HepG2 (cell line): ENCODE data around the gene BUD23.

Source experiments
- POLR2A ChIP-seq, 2 experiments: IDR thresholded peaks; 2 replicates each; pipeline ENCODE4 v1.6.1; 2011; ENCODE audit warnings: low read depth in 2 of 2, low read length in 2 of 2, mild to moderate bottlenecking in 1 of 2, moderate library complexity in 1 of 2; ENCODE audit not compliant: insufficient read depth in 1 of 2
- TAF15 ChIP-seq: fragments of 200-400 bp; formaldehyde crosslinking; IDR thresholded peaks from one replicate; pipeline ENCODE4 v1.6.1; 2018; ENCODE audit warnings: mild to moderate bottlenecking, low read depth, low read length; ENCODE audit not compliant: poor library complexity, severe bottlenecking
- TF ChIP-seq, protein P1 (sequence below): sonication (generic); formaldehyde crosslinking; IDR thresholded peaks from 2 replicates; pipeline ENCODE4 v1.4.0; 2020; ENCODE audit warnings: low read depth, missing genetic modification reagents
- TF ChIP-seq, protein P2 (sequence below): sonication (generic); formaldehyde crosslinking; IDR thresholded peaks from 2 replicates; pipeline ENCODE4 v1.4.0; 2020; ENCODE audit warnings: missing genetic modification reagents, borderline replicate concordance

DNA sequence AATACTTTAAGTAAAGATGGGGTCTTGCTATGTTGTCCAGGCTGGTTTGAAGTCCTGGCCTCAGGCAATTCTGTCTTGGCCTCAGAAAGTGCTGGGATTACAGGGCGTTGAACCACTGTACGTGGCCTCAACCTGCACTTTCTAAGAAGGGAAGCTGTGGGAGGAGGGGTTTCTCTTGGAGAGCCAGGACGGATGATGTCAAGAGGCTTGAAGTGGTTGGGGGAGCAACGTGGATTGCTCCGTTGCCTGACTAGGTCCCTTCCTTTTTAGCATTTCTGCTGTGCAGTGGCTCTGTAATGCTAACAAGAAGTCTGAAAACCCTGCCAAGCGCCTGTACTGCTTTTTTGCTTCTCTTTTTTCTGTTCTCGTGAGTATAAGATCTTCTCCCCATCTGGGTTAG is 7.2 kb downstream of the BUD23 start:
- no peak for TF ChIP-seq POLR2A (IDR thresholded peaks at IDR 0.05; ENCODE audit: insufficient read depth in 1 of 2, low read depth in 2 of 2, low read length in 2 of 2)
- TF ChIP-seq, protein P1, sequence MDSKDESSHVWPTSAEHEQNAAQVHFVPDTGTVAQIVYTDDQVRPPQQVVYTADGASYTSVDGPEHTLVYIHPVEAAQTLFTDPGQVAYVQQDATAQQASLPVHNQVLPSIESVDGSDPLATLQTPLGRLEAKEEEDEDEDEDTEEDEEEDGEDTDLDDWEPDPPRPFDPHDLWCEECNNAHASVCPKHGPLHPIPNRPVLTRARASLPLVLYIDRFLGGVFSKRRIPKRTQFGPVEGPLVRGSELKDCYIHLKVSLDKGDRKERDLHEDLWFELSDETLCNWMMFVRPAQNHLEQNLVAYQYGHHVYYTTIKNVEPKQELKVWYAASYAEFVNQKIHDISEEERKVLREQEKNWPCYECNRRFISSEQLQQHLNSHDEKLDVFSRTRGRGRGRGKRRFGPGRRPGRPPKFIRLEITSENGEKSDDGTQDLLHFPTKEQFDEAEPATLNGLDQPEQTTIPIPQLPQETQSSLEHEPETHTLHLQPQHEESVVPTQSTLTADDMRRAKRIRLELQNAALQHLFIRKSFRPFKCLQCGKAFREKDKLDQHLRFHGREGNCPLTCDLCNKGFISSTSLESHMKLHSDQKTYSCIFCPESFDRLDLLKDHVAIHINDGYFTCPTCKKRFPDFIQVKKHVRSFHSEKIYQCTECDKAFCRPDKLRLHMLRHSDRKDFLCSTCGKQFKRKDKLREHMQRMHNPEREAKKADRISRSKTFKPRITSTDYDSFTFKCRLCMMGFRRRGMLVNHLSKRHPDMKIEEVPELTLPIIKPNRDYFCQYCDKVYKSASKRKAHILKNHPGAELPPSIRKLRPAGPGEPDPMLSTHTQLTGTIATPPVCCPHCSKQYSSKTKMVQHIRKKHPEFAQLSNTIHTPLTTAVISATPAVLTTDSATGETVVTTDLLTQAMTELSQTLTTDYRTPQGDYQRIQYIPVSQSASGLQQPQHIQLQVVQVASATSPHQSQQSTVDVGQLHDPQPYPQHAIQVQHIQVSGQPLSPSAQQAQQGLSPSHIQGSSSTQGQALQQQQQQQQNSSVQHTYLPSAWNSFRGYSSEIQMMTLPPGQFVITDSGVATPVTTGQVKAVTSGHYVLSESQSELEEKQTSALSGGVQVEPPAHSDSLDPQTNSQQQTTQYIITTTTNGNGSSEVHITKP (CRISPR knock-in tag): no peak
- TF ChIP-seq, protein P2, sequence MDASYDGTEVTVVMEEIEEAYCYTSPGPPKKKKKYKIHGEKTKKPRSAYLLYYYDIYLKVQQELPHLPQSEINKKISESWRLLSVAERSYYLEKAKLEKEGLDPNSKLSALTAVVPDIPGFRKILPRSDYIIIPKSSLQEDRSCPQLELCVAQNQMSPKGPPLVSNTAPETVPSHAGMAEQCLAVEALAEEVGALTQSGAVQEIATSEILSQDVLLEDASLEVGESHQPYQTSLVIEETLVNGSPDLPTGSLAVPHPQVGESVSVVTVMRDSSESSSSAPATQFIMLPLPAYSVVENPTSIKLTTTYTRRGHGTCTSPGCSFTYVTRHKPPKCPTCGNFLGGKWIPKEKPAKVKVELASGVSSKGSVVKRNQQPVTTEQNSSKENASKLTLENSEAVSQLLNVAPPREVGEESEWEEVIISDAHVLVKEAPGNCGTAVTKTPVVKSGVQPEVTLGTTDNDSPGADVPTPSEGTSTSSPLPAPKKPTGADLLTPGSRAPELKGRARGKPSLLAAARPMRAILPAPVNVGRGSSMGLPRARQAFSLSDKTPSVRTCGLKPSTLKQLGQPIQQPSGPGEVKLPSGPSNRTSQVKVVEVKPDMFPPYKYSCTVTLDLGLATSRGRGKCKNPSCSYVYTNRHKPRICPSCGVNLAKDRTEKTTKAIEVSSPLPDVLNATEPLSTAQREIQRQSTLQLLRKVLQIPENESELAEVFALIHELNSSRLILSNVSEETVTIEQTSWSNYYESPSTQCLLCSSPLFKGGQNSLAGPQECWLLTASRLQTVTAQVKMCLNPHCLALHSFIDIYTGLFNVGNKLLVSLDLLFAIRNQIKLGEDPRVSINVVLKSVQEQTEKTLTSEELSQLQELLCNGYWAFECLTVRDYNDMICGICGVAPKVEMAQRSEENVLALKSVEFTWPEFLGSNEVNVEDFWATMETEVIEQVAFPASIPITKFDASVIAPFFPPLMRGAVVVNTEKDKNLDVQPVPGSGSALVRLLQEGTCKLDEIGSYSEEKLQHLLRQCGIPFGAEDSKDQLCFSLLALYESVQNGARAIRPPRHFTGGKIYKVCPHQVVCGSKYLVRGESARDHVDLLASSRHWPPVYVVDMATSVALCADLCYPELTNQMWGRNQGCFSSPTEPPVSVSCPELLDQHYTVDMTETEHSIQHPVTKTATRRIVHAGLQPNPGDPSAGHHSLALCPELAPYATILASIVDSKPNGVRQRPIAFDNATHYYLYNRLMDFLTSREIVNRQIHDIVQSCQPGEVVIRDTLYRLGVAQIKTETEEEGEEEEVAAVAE (CRISPR knock-in tag): no peak
- TF ChIP-seq TAF15: no peak
